Right renal pelvis (tissue), 4 donors: ENCODE measurements around the gene GPR162. TPM values are rescaled to one million over a fixed set of nuclear protein-coding genes. Genes with fewer than 3 reads are reported as not detected.

Experiments
- DNase-seq, 4 donors: peaks; one replicate each; pipeline ENCODE4 v3.0.0-alpha.2; 2013; ENCODE audit warnings: low read depth in 4 of 4, low spot score in 3 of 4, missing footprints in 1 of 4
- polyA plus RNA-seq, 4 donors: library from polyadenylated mRNA; unstranded; fragments of 120-200 nt; gene quantifications; one replicate each; pipeline ENCODE4 v1.2.1, GENCODE V29; 2013; ENCODE audit not compliant: insufficient read length in 4 of 4

Gene GPR162
- polyA plus RNA-seq, 4 donors, result 24.6 to 41.9 (median 29.4) TPM

DNA sequence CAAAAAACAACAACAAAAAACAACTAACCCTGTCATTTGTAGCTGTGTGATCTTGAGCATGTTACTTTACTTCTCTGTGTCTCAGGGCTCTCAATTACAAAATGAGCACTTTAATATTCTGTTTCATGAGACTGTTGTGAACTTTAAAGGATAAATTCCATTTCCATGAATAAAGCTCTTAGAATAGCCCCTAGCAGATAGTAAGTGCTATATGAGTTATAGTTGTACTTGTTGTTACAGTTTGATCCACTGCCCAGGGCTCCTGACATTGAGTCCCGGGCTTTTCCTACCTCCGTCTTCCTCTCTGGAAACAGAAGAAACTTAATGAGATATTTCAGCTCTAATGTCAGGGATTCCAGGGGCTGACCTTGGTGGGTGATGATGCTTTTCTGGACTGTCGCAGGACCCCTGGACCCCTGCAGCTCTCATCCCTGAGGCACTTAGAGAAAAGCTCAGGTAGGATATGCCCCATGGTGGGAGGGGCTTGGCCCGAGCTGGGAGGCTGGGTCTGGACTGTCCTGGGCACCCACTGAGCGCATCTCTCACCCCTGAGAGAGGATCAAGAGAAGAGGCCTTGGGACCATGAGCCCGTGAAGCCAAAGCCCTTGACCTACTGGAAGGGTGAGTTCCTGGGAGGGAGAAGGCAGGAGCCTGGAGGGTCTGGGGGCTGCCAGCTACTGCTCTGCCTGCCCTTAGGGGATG, 11.7 kb downstream of the GPR162 start:
- no peak for DNase-seq

DNA sequence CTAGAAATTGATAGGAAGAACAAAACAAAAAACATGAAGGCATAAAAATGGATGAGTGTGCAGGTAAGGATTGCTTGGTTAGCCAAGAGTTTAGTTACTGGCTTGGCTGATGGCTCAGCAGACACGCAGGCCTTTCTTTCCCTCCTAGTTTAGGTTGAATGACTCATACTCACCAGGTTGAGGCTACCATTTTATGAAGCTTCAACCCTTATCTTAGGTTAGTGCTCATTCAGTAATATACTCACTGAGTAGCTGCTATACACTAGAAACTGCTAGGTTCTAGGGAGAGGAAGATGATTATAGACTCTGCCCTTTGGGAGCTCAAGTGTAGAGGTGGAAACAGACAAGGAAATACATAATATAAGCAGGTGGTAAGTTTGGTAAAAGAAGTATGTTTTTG, 12.6 kb downstream of the GPR162 start:
- DNase-seq, result no peak

DNA sequence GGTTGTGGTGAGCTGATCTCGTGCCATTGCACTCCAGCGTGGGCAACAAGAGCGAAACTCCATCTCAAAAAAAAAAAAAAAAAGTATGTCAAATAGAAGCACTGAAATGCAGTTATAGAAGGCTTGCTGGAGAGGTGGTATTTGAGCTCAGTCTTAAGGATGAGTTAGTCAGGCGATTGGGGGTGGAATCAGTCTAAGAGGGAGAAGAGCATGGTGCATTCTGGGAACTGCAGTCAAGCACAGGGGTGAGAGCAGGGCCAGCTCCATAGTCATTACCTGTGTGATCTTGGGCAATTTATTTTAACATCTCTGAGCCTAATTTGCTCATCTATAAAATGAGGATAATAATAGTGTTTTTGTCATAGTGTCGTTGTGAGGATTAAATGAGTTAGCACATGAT, 13.3 kb downstream of the GPR162 start:
- no peak for DNase-seq

DNA sequence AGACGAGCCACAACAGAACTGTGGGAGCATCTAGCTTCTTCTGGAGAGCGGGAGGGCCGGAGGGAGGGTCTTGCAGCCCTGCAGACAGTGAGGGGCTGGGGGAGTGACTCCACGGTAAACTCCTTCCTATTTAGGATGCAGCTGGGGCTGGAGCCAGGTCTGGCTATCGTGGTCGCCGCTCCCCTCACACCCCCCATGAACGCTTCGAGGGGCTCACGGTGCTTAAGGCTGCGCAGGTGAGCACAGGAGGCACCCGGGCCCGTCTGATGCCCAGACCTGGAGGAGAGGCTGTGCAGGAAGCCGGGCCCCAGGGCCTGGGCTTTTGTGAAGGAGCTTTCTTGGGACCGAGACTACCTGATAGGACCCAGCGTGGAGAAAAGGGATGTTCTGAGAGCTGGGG, 15.2 kb downstream of the GPR162 start:
- DNase-seq, result no peak

DNA sequence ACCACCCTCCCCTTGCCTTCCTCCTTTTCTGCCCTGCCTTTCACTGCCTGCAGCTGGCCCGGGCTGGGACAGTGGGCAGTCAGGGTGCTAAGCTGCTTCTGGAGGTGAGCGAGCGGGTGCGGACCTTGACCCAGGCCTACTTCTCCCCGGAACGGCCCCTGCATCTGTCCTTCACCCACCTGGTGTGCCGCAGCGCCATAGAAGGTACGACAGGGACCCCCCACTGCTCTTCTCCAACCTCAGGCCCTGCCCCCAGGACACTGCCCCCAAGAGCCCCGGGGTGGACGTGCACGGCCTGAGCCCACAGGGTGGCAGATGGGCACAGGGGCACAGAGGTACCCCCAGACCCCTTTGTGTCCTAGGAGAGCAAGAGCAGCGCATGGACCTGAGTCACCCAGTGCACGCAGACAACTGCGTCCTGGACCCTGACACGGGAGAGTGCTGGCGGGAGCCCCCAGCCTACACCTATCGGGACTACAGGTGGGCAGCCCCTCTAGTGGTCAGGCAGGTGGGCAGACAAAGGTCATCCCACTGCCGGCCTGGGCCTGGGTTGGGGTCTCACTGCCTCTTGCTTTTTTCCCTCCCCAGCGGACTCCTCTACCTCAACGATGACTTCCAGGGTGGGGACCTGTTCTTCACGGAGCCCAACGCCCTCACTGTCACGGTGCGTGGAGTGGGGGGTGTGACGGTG, 15.9 kb downstream of the GPR162 start:
- DNase-seq, result no peak

DNA sequence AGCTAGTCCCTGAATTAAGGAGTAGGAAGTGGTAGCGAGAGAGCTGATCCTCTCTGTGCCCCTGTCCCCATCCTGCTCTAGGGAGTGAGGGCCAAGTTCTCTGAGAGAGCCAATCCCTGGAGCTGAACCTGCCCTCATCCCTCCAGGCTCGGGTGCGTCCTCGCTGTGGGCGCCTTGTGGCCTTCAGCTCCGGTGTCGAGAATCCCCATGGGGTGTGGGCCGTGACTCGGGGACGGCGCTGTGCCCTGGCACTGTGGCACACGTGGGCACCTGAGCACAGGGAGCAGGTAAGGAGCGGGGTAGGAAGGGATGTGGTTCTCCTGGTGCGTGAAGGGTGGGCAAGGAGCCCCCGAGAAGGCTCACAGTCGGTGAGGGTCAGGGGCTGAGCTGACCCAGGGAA, 17.2 kb downstream of the GPR162 start:
- no peak for DNase-seq

DNA sequence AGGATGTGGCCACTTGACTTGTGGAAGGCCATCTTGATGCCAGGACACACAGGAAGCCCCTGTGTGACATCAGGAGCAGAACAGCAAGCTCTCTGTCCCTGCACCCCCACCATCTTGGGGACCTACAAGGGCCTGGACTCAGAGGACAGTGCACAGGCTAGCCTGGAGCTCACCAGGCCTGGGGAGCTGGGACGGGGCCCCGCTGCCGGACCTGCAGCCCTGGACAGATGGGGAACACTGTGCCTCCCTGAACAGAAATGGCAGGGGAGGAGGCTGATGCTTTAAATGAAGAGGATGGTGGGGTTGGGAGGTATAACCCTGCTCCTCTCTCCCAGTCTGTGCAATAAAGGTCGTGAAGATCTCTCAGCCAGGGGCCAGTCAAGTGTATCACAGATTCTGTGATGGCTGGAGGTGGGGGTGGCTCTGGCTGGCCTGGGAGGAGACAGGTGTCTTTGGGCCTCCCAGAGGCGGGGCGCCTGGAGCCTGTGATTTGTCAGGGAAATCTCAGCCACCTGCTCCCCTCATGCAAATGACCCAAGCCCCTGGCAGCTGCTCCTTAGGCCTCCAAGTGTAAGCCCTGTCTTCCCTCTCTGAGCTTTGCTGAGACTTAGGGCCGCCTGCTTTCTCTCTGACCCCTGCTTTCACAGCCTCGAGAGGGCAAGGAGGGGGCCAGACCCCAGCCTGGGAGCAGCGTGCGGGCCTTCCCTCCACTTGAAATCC, 18.0 kb downstream of the GPR162 start:
- DNase-seq, result no peak

DNA sequence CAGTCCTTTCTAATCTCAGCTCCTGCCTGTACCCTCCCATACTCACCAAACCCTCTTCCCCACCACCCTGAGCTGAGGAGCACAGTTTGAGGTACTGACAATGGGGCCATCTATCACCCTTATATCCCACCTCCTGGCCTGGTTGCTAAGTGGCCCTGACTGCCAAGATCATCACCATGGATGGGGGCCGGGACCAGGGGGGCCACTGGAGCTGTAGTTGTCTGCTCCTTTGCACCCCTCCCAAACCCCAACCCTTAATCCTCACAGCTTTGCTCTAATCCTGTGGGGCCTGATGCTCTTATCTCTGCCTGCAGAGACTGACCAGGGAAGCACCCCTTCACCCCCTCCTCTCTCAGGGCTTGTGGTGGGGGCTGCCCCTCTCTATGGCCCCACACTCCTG, 18.7 kb downstream of the GPR162 start:
- DNase-seq, result no peak

DNA sequence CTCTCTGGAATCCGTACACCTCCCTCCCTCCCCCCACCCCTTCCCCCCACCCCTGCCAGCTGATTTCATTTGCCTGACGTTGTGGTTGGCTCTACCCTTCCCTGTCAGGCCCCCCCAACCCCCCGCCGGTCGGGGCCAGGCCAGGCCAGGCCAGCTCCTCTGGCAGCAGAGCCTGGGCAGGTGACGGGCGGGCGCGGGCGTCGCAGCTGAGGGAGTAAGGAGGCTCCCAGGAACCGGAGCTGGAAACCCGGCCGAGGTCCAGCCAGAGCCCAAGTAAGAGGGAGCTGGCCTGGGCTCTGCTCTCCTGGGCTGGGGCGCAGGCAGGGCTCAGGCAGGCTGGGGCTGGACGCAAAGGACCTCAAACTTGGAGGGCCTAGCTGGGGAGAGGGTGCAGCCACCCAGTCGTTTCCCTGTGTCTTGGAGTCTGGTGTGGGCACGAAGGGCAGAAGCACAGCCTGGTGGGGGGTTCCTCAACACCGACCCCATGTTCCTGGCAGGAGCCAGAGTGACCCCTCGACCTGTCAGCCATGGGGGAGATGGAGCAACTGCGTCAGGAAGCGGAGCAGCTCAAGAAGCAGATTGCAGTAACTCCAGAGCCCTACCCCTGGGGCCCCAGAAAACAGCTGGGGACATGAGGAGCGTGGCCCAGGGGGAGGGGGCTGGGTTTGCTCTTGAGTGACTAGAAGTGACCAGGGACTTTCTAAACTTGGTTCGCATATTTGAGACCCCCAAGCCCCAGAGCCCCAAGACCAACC, 19.3 kb downstream of the GPR162 start, which contains the start of gene GNB3:
Gene GNB3, plus strand, starts transcription at position 165 of the 755 bp plus-strand sequence. Its CDS starts 363 bp downstream, at position 528.
- no peak for DNase-seq

DNA sequence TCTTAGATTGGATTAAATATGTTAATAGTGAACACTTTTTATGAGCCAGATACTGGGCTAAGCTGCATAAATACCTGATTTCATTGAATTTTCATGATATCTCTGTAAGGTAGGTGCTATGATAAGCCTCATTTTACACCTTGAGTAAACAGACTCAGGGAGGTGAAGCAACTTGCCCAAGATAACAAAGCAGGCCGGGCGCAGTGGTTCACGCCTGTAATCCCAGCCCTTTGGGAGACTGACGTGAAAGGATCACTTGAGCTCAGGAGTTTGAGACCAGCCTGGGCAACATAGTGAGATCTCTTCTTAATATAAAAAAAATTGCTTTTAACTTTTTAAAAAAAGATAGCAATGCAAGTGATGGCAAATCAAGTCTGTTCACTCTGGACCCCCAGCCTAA, 20.5 kb downstream of the GPR162 start:
- DNase-seq, result no peak

DNA sequence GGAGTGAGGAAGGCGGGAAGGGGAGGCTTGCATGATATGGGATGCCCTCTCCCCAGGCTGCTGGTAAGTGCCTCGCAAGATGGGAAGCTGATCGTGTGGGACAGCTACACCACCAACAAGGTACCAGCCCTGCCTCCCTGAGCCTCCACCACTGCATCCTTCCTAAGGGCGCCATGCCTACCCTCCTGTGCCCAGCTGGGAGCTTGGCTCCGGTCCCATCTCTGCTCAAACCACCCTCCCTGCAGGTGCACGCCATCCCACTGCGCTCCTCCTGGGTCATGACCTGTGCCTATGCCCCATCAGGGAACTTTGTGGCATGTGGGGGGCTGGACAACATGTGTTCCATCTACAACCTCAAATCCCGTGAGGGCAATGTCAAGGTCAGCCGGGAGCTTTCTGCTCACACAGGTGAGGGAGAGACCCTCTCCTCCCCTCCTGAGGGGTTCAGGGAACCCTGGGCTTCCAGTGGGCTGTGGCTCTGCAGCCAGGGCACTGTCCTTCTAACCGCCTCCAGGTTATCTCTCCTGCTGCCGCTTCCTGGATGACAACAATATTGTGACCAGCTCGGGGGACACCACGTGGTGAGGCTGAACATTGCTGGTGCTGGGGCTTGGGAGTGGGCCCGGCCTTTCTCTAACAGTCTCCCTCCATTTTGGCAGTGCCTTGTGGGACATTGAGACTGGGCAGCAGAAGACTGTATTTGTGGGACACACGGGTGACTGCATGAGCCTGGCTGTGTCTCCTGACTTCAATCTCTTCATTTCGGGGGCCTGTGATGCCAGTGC, 21.7 kb downstream of the GPR162 start:
- DNase-seq, result no peak

DNA sequence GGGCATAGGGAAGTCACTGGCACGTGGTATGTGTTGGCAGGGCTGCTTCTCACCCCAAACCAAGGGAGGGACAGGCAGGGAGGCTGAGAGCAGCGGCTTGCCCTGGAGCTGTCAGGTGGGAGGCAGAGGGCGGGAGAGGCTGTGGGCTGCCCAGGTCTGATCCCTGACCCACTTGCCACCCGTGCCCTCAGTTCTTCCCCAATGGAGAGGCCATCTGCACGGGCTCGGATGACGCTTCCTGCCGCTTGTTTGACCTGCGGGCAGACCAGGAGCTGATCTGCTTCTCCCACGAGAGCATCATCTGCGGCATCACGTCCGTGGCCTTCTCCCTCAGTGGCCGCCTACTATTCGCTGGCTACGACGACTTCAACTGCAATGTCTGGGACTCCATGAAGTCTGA, 23.8 kb downstream of the GPR162 start:
- DNase-seq, result no peak

DNA sequence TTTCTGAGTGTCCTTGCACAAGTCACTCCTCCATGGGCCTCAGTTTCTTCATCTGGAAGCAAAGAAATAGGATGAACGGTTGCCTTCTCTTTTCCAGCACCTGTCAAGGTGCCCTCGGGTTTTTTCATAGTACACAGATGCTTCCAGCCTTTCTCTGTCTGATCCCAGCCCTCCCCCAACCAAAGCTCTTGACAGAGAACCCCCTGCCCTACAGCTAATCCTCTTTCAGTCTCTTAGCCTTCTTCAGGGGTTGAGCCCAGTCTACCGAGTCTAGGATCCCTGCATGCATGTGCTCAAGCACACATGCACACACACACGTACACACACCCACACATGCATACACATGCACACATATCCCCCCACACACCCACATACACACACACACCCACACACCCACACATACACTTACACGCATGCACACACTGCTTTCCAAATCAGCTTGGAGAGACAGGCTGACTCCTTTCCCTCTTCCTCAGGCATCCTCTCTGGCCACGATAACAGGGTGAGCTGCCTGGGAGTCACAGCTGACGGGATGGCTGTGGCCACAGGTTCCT, 24.8 kb downstream of the GPR162 start:
- no peak for DNase-seq

DNA sequence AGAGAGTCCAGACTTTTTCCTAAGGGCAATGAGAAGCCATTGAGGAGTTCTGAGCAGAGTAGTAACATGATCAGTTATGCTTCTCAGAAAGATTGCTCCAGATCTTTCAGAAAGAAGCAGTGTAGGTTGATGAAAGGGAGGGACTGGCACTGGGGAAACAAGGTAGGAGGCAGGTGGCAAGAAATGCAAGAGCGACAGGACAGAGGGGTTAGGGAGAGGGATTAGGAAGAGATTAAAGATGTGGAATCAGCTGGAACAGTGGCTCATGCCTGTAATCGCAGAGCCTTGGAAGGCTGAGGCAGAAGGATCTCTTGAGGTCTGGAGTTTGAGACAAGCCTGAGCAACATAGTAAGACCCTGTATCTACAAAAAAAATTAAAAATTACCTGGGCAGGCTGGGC, 26.1 kb downstream of the GPR162 start:
- DNase-seq, result no peak

DNA sequence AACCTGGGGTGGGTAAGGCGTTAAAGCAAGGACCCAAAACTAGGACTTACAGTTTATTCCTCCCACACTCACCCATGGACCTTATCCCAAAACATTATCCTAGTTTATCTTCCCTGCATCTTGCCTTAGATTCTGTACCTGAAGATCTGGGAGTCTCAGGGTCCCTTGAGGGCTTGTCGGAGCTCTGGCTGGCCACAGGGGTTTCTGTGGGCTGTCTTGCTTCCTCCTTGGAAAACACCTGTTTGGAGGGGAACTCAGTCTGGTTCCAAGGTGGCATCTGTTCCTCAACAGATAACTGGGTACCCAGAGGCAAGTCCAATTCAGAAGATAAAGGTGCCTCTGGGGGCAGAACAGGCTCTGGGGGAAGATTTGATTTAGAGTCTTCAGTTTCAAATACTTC, 27.8 kb downstream of the GPR162 start:
- DNase-seq, result no peak

DNA sequence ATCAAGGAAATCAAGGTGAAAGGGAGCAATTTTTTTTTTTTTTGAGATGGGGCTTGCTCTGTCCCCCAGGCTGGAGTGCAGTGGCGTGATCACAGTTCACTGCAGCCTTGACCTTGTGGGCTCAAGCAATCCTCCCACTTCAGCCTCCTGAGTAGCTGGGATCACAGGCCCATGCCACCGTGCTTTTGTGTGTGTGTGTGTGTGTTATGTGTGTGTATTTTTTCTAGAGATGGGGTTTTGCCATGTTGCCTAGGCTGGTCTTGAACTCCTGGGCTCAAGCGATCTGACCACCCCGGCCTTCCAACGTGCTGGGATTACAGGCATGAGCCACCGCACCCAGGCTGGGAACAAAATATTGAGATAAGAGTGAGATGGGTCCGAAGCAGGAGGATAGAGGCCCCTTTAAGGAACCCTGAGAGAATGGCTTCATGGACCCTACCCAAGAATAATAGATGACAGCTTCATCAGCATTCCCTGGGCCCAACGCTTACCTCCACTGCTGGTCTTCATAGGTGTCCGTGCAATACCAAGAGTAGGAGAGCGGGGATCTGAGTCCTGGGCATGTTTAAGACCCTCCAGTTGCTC, 28.4 kb downstream of the GPR162 start:
- DNase-seq, result no peak

DNA sequence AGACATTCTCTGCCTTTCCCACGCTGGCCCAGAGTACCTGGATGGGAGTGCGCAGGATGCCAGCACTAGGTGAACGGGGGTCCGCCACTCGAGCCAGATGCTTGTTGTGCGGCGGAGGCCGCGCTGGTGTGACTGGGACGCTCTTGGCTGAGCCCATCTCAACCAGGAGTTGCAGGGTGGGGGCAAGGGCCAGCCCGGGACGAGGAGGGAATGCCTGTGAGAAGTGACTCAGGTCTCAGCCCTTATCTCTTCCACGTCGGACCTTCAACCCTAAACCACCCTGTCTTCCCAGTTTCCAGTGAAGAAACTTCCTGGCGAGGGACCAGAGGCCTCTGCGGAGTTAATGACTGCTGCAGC, 29.2 kb downstream of the GPR162 start:
- no peak for DNase-seq

DNA sequence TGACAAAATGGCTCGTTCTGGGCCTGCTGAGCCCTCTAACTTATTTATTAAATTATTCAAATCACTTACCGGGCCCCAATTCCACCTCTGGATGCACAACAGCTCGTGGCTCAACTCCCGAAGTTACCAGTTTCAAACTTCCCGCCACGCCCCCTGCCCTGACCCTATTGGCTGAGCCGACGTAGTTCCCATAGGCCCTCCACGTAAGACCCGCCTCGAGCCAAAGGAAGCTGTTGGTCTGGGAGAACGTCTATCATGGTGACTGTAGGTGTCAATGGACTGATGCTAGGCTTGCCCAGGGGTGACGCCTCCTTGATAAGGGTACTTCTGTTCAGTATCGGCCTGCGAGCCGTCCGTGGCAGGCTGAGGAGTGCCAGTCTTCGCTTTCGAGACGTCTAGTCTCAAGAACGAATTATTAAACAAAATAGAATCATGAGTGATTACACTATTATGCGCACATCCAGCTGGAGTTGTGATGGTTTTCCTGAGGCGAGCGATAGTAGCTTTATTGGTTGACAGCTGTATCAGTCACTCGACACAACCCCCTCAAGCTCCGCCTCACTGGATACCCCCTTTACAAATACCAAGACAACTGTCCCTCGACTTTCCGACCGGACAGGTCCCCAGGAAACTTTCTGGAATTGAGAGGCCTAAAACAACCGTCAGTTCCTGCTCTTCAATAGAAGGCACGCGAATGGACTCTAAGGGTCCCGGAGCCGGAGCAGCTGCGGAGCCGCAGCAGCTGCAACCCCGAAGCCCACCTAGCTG, 29.7 kb downstream of the GPR162 start, which contains the start of gene CDCA3:
Gene CDCA3, minus strand, starts transcription at position 134 of the 768 bp plus-strand sequence. CDS start 334 bp downstream, outside the sequence.
- peak in 3 of 4 donors; percentile 91 to 94 (median 92) for DNase-seq
